Lower lobe of right lung (tissue), 2 donors: ENCODE data around the gene TMEM80. TPM values are rescaled to one million over a fixed set of nuclear protein-coding genes. Genes with fewer than 3 reads are reported as not detected.

Experiments used
- ATAC-seq, 2 donors: fragments of 200-7000 bp; cut with Tn5 transposase; one replicate each; pipeline ENCODE4 v1.9.1; 2020 to 2022; ENCODE audit warnings: mild to moderate bottlenecking in 2 of 2, moderate library complexity in 2 of 2
- DNase-seq: peaks from one replicate; pipeline ENCODE4 v3.0.0-alpha.2; 2020
- H3K27ac ChIP-seq: fragments of 200-600 bp; one replicate; pipeline ENCODE4 v1.8.0; 2022
- H3K27me3 ChIP-seq: fragments of 200-600 bp; one replicate; pipeline ENCODE4 v1.8.0; 2022; ENCODE audit warnings: low read depth
- H3K36me3 ChIP-seq: fragments of 200-600 bp; one replicate; pipeline ENCODE4 v1.8.0; 2022; ENCODE audit warnings: mild to moderate bottlenecking
- H3K4me1 ChIP-seq: fragments of 200-600 bp; one replicate; pipeline ENCODE4 v1.8.0; 2022
- H3K4me3 ChIP-seq: fragments of 200-600 bp; one replicate; pipeline ENCODE4 v1.8.0; 2022; ENCODE audit warnings: mild to moderate bottlenecking
- H3K9me3 ChIP-seq: fragments of 200-600 bp; one replicate; pipeline ENCODE4 v1.8.0; 2022
- CTCF ChIP-seq: fragments of 200-600 bp; IDR thresholded peaks from one replicate; pipeline ENCODE4 v1.8.0; 2022; ENCODE audit warnings: antibody characterized with exemption, mild to moderate bottlenecking
- intact Hi-C: fragments of 100-400 bp; cut with DNase I; formaldehyde crosslinking; loops from one replicate; pipeline ENCODE4 v1.11.0; 2022
- total RNA-seq: library from RNA; stranded (reverse); fragmentation: NEBNext Ultra II Directional; extraction: Animal tissue kit (Norgen Biotek cat#: 25700); gene quantifications from one replicate; pipeline ENCODE4 v1.2.1, GENCODE V29; 2021
- donor health status: DM: no; HTN: yes; CAD: no; lungs with severe emphysema.

Gene TMEM80
- total RNA-seq, 1 donor from 2014 or later, result 33.9 TPM

DNA sequence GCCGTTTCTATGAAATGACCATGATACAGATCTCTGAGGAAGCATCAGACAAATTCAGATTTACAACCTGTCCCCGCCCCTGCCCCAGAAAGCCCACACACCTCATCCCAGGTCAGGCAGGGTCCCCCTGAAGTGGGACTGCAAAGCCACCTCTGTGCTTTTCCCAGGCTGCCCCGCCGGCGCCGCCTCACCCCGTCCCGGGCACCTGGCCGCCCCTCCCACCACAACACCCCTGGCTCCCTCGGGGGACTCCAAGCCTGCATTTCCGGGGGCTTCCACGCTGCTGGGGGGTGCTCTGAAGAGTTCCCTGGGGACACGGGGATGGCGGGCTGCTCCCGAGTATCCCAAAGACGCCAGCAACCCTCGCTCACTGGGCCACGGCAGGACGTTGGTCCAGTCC, 35.3 kb upstream of the TMEM80 start:
- Histone ChIP-seq H3K9me3 (no peaks in the 10 kb centered on the region), H3K36me3 (peaks cover 39% of the 10 kb centered on the region), H3K4me3 (no peak overlapping the region), H3K27me3 (no peaks in the 10 kb centered on the region), H3K4me1 (no peaks in the 10 kb centered on the region), H3K27ac (no peak overlapping the region)
- no peak for DNase-seq
- no peak for TF ChIP-seq CTCF
- intact Hi-C loops, result loop anchor here (10.0 kb wide), 1 partner anchor 65 kb away; no protein-coding TSS in a partner anchor
- peak in 1 of 2 donors; percentile 4 for ATAC-seq

GRCh38 chr11:660681-661444, 34.8 kb upstream of the TMEM80 start:
- H3K4me1 ChIP-seq, result no peaks in the 10 kb centered on the region
- H3K4me3 ChIP-seq, result no peak overlapping the region
- intact Hi-C loops, result loop anchor here (10.0 kb wide), 1 partner anchor 64 kb away; no protein-coding TSS in a partner anchor
- DNase-seq (no peak), ATAC-seq (no peak)
- peaks cover 44% of the 10 kb centered on the region for H3K36me3 ChIP-seq
- no peaks in the 10 kb centered on the region for H3K27me3 ChIP-seq
- no peaks in the 10 kb centered on the region for H3K9me3 ChIP-seq
- TF ChIP-seq CTCF, result no peak
- H3K27ac ChIP-seq, result no peak overlapping the region

- DNase-seq (peak; percentile 78), ATAC-seq (peak; percentile 82 to 88)
- Histone ChIP-seq H3K27me3 (no peaks in the 10 kb centered on the region), H3K27ac (no peak overlapping the region), H3K9me3 (no peaks in the 10 kb centered on the region), H3K36me3 (peaks cover 56% of the 10 kb centered on the region), H3K4me3 (no peak overlapping the region), H3K4me1 (no peaks in the 10 kb centered on the region)
- TF ChIP-seq CTCF, result peak; percentile 77
- intact Hi-C loops, result loop anchor here (10.0 kb wide), 1 partner anchor 62 kb away; no protein-coding TSS in a partner anchor
These were observed 32.8 kb upstream of the TMEM80 start for GRCh38 chr11:662689-663274.

- Histone ChIP-seq H3K27ac (no peak overlapping the region), H3K27me3 (no peaks in the 10 kb centered on the region), H3K36me3 (peaks cover 36% of the 10 kb centered on the region), H3K4me3 (no peak overlapping the region), H3K9me3 (no peaks in the 10 kb centered on the region), H3K4me1 (no peaks in the 10 kb centered on the region)
- ATAC-seq, result no peak
- TF ChIP-seq CTCF, result no peak
- intact Hi-C loops, result loop anchor here (10.0 kb wide), 1 partner anchor 60 kb away; no protein-coding TSS in a partner anchor
- no peak for DNase-seq
These were observed 30.4 kb upstream of the TMEM80 start for GRCh38 chr11:665062-665703.

GRCh38 chr11:665704-666281, 29.8 kb upstream of the TMEM80 start:
- Histone ChIP-seq H3K9me3 (no peaks in the 10 kb centered on the region), H3K27me3 (no peaks in the 10 kb centered on the region), H3K4me3 (no peak overlapping the region), H3K36me3 (peaks cover 33% of the 10 kb centered on the region), H3K4me1 (no peaks in the 10 kb centered on the region), H3K27ac (no peak overlapping the region)
- intact Hi-C loops, result loop anchor here (10.0 kb wide), 1 partner anchor 59 kb away; no protein-coding TSS in a partner anchor
- no peak for TF ChIP-seq CTCF
- DNase-seq (no peak), ATAC-seq (peak in 1 of 2 donors; percentile 40)
